ENCODE measurements around the gene INTS15. TPM values are rescaled to one million over a fixed set of nuclear protein-coding genes. Genes with fewer than 3 reads are reported as not detected.

Gene INTS15
- total RNA-seq, 1 donor from 2014 or later: 10.4 TPM

GRCh38 chr7:6558837-6559236 lies 31.0 kb upstream of the INTS15 start:
- Histone ChIP-seq H3K4me1 (ENCODE audit: control insufficient read depth in 3 of 3, insufficient read depth in 3 of 3, low read length in 3 of 3) (no peaks in the 10 kb centered on the region), H3K9me3 (ENCODE audit: control insufficient read depth in 3 of 3, low read length in 3 of 3) (no peaks in the 10 kb centered on the region), H3K9ac (ENCODE audit: low read depth in 1 of 3, low read length in 3 of 3) (no peak overlapping the region), H3K27me3 (ENCODE audit: control insufficient read depth in 3 of 3, insufficient read depth in 3 of 3, low read length in 3 of 3) (peaks cover 0 to 3% (median 2%) of the 10 kb centered on the region in 3 donors), H3K36me3 (ENCODE audit: control insufficient read depth in 3 of 3, insufficient read depth in 3 of 3, low read length in 3 of 3) (no peaks in the 10 kb centered on the region), H3K4me3 (ENCODE audit: low read length in 3 of 3) (no peak overlapping the region), H3K27ac (ENCODE audit: low read depth, low read length) (no peak overlapping the region)

GRCh38 chr7:6559896-6560295 lies 29.9 kb upstream of the INTS15 start:
- no peak overlapping the region for H3K27ac ChIP-seq (ENCODE audit: low read depth, low read length)

GRCh38 chr7:6562106-6562505 lies 27.7 kb upstream of the INTS15 start:
- H3K4me1 ChIP-seq (ENCODE audit: control insufficient read depth in 3 of 3, insufficient read depth in 3 of 3, low read length in 3 of 3): no peaks in the 10 kb centered on the region
- H3K9ac ChIP-seq (ENCODE audit: low read depth in 1 of 3, low read length in 3 of 3): no peak overlapping the region
- no peak overlapping the region for H3K27ac ChIP-seq (ENCODE audit: low read depth, low read length)
- H3K27me3 ChIP-seq (ENCODE audit: control insufficient read depth in 3 of 3, insufficient read depth in 3 of 3, low read length in 3 of 3): peaks cover 0 to 5% (median 3%) of the 10 kb centered on the region in 3 donors
- H3K36me3 ChIP-seq (ENCODE audit: control insufficient read depth in 3 of 3, insufficient read depth in 3 of 3, low read length in 3 of 3): no peaks in the 10 kb centered on the region
- no peak overlapping the region for H3K4me3 ChIP-seq (ENCODE audit: low read length in 3 of 3)
- no peaks in the 10 kb centered on the region for H3K9me3 ChIP-seq (ENCODE audit: control insufficient read depth in 3 of 3, low read length in 3 of 3)

More at GRCh38 chr7:6559896-6560295, 29.9 kb upstream of the INTS15 start:
- Histone ChIP-seq H3K36me3 (ENCODE audit: control insufficient read depth in 3 of 3, insufficient read depth in 3 of 3, low read length in 3 of 3) (no peaks in the 10 kb centered on the region), H3K4me3 (ENCODE audit: low read length in 3 of 3) (no peak overlapping the region), H3K27me3 (ENCODE audit: control insufficient read depth in 3 of 3, insufficient read depth in 3 of 3, low read length in 3 of 3) (peaks cover 0 to 5% (median 3%) of the 10 kb centered on the region in 3 donors), H3K4me1 (ENCODE audit: control insufficient read depth in 3 of 3, insufficient read depth in 3 of 3, low read length in 3 of 3) (no peaks in the 10 kb centered on the region), H3K9me3 (ENCODE audit: control insufficient read depth in 3 of 3, low read length in 3 of 3) (no peaks in the 10 kb centered on the region), H3K9ac (ENCODE audit: low read depth in 1 of 3, low read length in 3 of 3) (no peak overlapping the region)

GRCh38 chr7:6563936-6564770 lies 25.7 kb upstream of the INTS15 start:
- Histone ChIP-seq H3K4me3 (ENCODE audit: low read length in 3 of 3) (no peak overlapping the region), H3K9me3 (ENCODE audit: control insufficient read depth in 3 of 3, low read length in 3 of 3) (no peaks in the 10 kb centered on the region), H3K36me3 (ENCODE audit: control insufficient read depth in 3 of 3, insufficient read depth in 3 of 3, low read length in 3 of 3) (no peaks in the 10 kb centered on the region), H3K27me3 (ENCODE audit: control insufficient read depth in 3 of 3, insufficient read depth in 3 of 3, low read length in 3 of 3) (peaks cover 0 to 5% (median 3%) of the 10 kb centered on the region in 3 donors), H3K9ac (ENCODE audit: low read depth in 1 of 3, low read length in 3 of 3) (no peak overlapping the region), H3K27ac (ENCODE audit: low read depth, low read length) (no peak overlapping the region), H3K4me1 (ENCODE audit: control insufficient read depth in 3 of 3, insufficient read depth in 3 of 3, low read length in 3 of 3) (no peaks in the 10 kb centered on the region)

- H3K4me1 ChIP-seq (ENCODE audit: control insufficient read depth in 3 of 3, insufficient read depth in 3 of 3, low read length in 3 of 3): no peaks in the 10 kb centered on the region
- no peaks in the 10 kb centered on the region for H3K36me3 ChIP-seq (ENCODE audit: control insufficient read depth in 3 of 3, insufficient read depth in 3 of 3, low read length in 3 of 3)
- H3K9me3 ChIP-seq (ENCODE audit: control insufficient read depth in 3 of 3, low read length in 3 of 3): no peaks in the 10 kb centered on the region
- H3K27me3 ChIP-seq (ENCODE audit: control insufficient read depth in 3 of 3, insufficient read depth in 3 of 3, low read length in 3 of 3): peaks cover 0 to 3% (median 0%) of the 10 kb centered on the region in 3 donors
- H3K27ac ChIP-seq (ENCODE audit: low read depth, low read length): no peak overlapping the region
- no peak overlapping the region for H3K4me3 ChIP-seq (ENCODE audit: low read length in 3 of 3)
- H3K9ac ChIP-seq (ENCODE audit: low read depth in 1 of 3, low read length in 3 of 3): no peak overlapping the region
Measured at GRCh38 chr7:6565655-6566054, 24.2 kb upstream of the INTS15 start.

GRCh38 chr7:6567886-6568285 lies 21.9 kb upstream of the INTS15 start:
- H3K9me3 ChIP-seq (ENCODE audit: control insufficient read depth in 3 of 3, low read length in 3 of 3): no peaks in the 10 kb centered on the region
- H3K36me3 ChIP-seq (ENCODE audit: control insufficient read depth in 3 of 3, insufficient read depth in 3 of 3, low read length in 3 of 3): no peaks in the 10 kb centered on the region
- no peak overlapping the region for H3K9ac ChIP-seq (ENCODE audit: low read depth in 1 of 3, low read length in 3 of 3)
- no peak overlapping the region for H3K27ac ChIP-seq (ENCODE audit: low read depth, low read length)
- no peaks in the 10 kb centered on the region for H3K4me1 ChIP-seq (ENCODE audit: control insufficient read depth in 3 of 3, insufficient read depth in 3 of 3, low read length in 3 of 3)
- H3K27me3 ChIP-seq (ENCODE audit: control insufficient read depth in 3 of 3, insufficient read depth in 3 of 3, low read length in 3 of 3): peaks cover 0 to 3% (median 0%) of the 10 kb centered on the region in 3 donors
- H3K4me3 ChIP-seq (ENCODE audit: low read length in 3 of 3): no peak overlapping the region

- no peak overlapping the region for H3K4me3 ChIP-seq (ENCODE audit: low read length in 3 of 3)
- H3K27ac ChIP-seq (ENCODE audit: low read depth, low read length): no peak overlapping the region
- peaks cover 0 to 4% (median 2%) of the 10 kb centered on the region in 3 donors for H3K27me3 ChIP-seq (ENCODE audit: control insufficient read depth in 3 of 3, insufficient read depth in 3 of 3, low read length in 3 of 3)
- H3K36me3 ChIP-seq (ENCODE audit: control insufficient read depth in 3 of 3, insufficient read depth in 3 of 3, low read length in 3 of 3): no peaks in the 10 kb centered on the region
- no peaks in the 10 kb centered on the region for H3K9me3 ChIP-seq (ENCODE audit: control insufficient read depth in 3 of 3, low read length in 3 of 3)
- no peaks in the 10 kb centered on the region for H3K4me1 ChIP-seq (ENCODE audit: control insufficient read depth in 3 of 3, insufficient read depth in 3 of 3, low read length in 3 of 3)
- no peak overlapping the region for H3K9ac ChIP-seq (ENCODE audit: low read depth in 1 of 3, low read length in 3 of 3)
Measured at GRCh38 chr7:6571160-6571779, 18.6 kb upstream of the INTS15 start.

GRCh38 chr7:6575281-6576023 lies 14.4 kb upstream of the INTS15 start:
- Histone ChIP-seq H3K27ac (ENCODE audit: low read depth, low read length) (no peak overlapping the region), H3K4me3 (ENCODE audit: low read length in 3 of 3) (no peak overlapping the region), H3K4me1 (ENCODE audit: control insufficient read depth in 3 of 3, insufficient read depth in 3 of 3, low read length in 3 of 3) (peaks cover 0 to 8% (median 3%) of the 10 kb centered on the region in 3 donors), H3K9me3 (ENCODE audit: control insufficient read depth in 3 of 3, low read length in 3 of 3) (no peaks in the 10 kb centered on the region), H3K36me3 (ENCODE audit: control insufficient read depth in 3 of 3, insufficient read depth in 3 of 3, low read length in 3 of 3) (peaks cover 6 to 8% (median 7%) of the 10 kb centered on the region in 3 donors), H3K27me3 (ENCODE audit: control insufficient read depth in 3 of 3, insufficient read depth in 3 of 3, low read length in 3 of 3) (peaks cover 0 to 4% (median 2%) of the 10 kb centered on the region in 3 donors), H3K9ac (ENCODE audit: low read depth in 1 of 3, low read length in 3 of 3) (no peak overlapping the region)

- no peak overlapping the region for H3K9ac ChIP-seq (ENCODE audit: low read depth in 1 of 3, low read length in 3 of 3)
- H3K4me3 ChIP-seq (ENCODE audit: low read length in 3 of 3): peak overlapping the region; percentile 56 to 67 (median 59)
- H3K9me3 ChIP-seq (ENCODE audit: control insufficient read depth in 3 of 3, low read length in 3 of 3): no peaks in the 10 kb centered on the region
- H3K27me3 ChIP-seq (ENCODE audit: control insufficient read depth in 3 of 3, insufficient read depth in 3 of 3, low read length in 3 of 3): peaks cover 0 to 4% (median 2%) of the 10 kb centered on the region in 3 donors
- no peak overlapping the region for H3K27ac ChIP-seq (ENCODE audit: low read depth, low read length)
- peaks cover 0 to 8% (median 3%) of the 10 kb centered on the region in 3 donors for H3K4me1 ChIP-seq (ENCODE audit: control insufficient read depth in 3 of 3, insufficient read depth in 3 of 3, low read length in 3 of 3)
- H3K36me3 ChIP-seq (ENCODE audit: control insufficient read depth in 3 of 3, insufficient read depth in 3 of 3, low read length in 3 of 3): peaks cover 11 to 16% (median 15%) of the 10 kb centered on the region in 3 donors
Measured at GRCh38 chr7:6576024-6576866, 13.6 kb upstream of the INTS15 start.

All from skeletal muscle tissue (tissue), 4 donors.